ENCODE data around the gene FILIP1L. TPM values are rescaled to one million over a fixed set of nuclear protein-coding genes. Genes with fewer than 3 reads are reported as not detected.

Gene FILIP1L
- total and polyA plus RNA-seq, 4 donors, result 4.8 to 18.7 (median 6.7) TPM

- DNase-seq (ENCODE audit: low read depth in 4 of 6, low spot score in 6 of 6), result no peak
- Histone ChIP-seq H3K27me3 (ENCODE audit: control insufficient read depth, insufficient read depth, low read length) (no peaks in the 10 kb centered on the region), H3K4me3 (ENCODE audit: low read depth, low read length) (no peak overlapping the region), H3K9me3 (ENCODE audit: control insufficient read depth, insufficient read depth, low read length) (no peaks in the 10 kb centered on the region), H3K36me3 (ENCODE audit: control insufficient read depth, insufficient read depth, low read length) (no peaks in the 10 kb centered on the region), H3K27ac (ENCODE audit: low read depth, low read length) (no peak overlapping the region), H3K4me1 (ENCODE audit: control insufficient read depth, insufficient read depth, low read length) (peaks cover 9% of the 10 kb centered on the region)
- WGBS (ENCODE audit: insufficient coverage), result 52% methylated on average over 4 of the region's 4 CpGs
Observed at GRCh38 chr3:99943931-99944761, 170.2 kb downstream of the FILIP1L start.

- peaks cover 9% of the 10 kb centered on the region for H3K4me1 ChIP-seq (ENCODE audit: control insufficient read depth, insufficient read depth, low read length)
- no peak overlapping the region for H3K4me3 ChIP-seq (ENCODE audit: low read depth, low read length)
- H3K27me3 ChIP-seq (ENCODE audit: control insufficient read depth, insufficient read depth, low read length), result no peaks in the 10 kb centered on the region
- no peaks in the 10 kb centered on the region for H3K9me3 ChIP-seq (ENCODE audit: control insufficient read depth, insufficient read depth, low read length)
- no peak for DNase-seq (ENCODE audit: low read depth in 4 of 6, low spot score in 6 of 6)
- no CpG with 5 or more reads among the region's 1 CpG for WGBS (ENCODE audit: insufficient coverage)
- no peak overlapping the region for H3K27ac ChIP-seq (ENCODE audit: low read depth, low read length)
- H3K36me3 ChIP-seq (ENCODE audit: control insufficient read depth, insufficient read depth, low read length), result no peaks in the 10 kb centered on the region
Observed at GRCh38 chr3:99941211-99941610, 173.1 kb downstream of the FILIP1L start.

- Histone ChIP-seq H3K36me3 (ENCODE audit: control insufficient read depth, insufficient read depth, low read length) (no peaks in the 10 kb centered on the region), H3K4me3 (ENCODE audit: low read depth, low read length) (no peak overlapping the region), H3K9me3 (ENCODE audit: control insufficient read depth, insufficient read depth, low read length) (no peaks in the 10 kb centered on the region), H3K4me1 (ENCODE audit: control insufficient read depth, insufficient read depth, low read length) (peaks cover 4% of the 10 kb centered on the region), H3K27me3 (ENCODE audit: control insufficient read depth, insufficient read depth, low read length) (no peaks in the 10 kb centered on the region), H3K27ac (ENCODE audit: low read depth, low read length) (peak overlapping the region; percentile 57)
- no peak for DNase-seq (ENCODE audit: low read depth in 4 of 6, low spot score in 6 of 6)
- WGBS (ENCODE audit: insufficient coverage), result 75% methylated on average over 1 of the region's 2 CpGs
Observed at GRCh38 chr3:99940350-99940749, 174.0 kb downstream of the FILIP1L start.

- Histone ChIP-seq H3K27ac (ENCODE audit: low read depth, low read length) (peak overlapping the region; percentile 57), H3K4me3 (ENCODE audit: low read depth, low read length) (no peak overlapping the region), H3K27me3 (ENCODE audit: control insufficient read depth, insufficient read depth, low read length) (no peaks in the 10 kb centered on the region), H3K4me1 (ENCODE audit: control insufficient read depth, insufficient read depth, low read length) (no peaks in the 10 kb centered on the region), H3K36me3 (ENCODE audit: control insufficient read depth, insufficient read depth, low read length) (no peaks in the 10 kb centered on the region), H3K9me3 (ENCODE audit: control insufficient read depth, insufficient read depth, low read length) (no peaks in the 10 kb centered on the region)
- DNase-seq (ENCODE audit: low read depth in 4 of 6, low spot score in 6 of 6), result no peak
- no CpG with 5 or more reads among the region's 1 CpG for WGBS (ENCODE audit: insufficient coverage)
Observed at GRCh38 chr3:99939876-99940275, 174.4 kb downstream of the FILIP1L start.

GRCh38 chr3:99938270-99938911 is 175.9 kb downstream of the FILIP1L start:
- Histone ChIP-seq H3K27me3 (ENCODE audit: control insufficient read depth, insufficient read depth, low read length) (no peaks in the 10 kb centered on the region), H3K4me1 (ENCODE audit: control insufficient read depth, insufficient read depth, low read length) (no peaks in the 10 kb centered on the region), H3K36me3 (ENCODE audit: control insufficient read depth, insufficient read depth, low read length) (no peaks in the 10 kb centered on the region), H3K9me3 (ENCODE audit: control insufficient read depth, insufficient read depth, low read length) (no peaks in the 10 kb centered on the region), H3K4me3 (ENCODE audit: low read depth, low read length) (no peak overlapping the region), H3K27ac (ENCODE audit: low read depth, low read length) (no peak overlapping the region)
- DNase-seq (ENCODE audit: low read depth in 4 of 6, low spot score in 6 of 6), result peak in 1 of 6 donors; percentile 59
- no CpG with 5 or more reads among the region's 3 CpGs for WGBS (ENCODE audit: insufficient coverage)

- no peak overlapping the region for H3K4me3 ChIP-seq (ENCODE audit: low read depth, low read length)
- 43% methylated on average over 3 of the region's 4 CpGs for WGBS (ENCODE audit: insufficient coverage)
- no peaks in the 10 kb centered on the region for H3K9me3 ChIP-seq (ENCODE audit: control insufficient read depth, insufficient read depth, low read length)
- H3K27me3 ChIP-seq (ENCODE audit: control insufficient read depth, insufficient read depth, low read length), result no peaks in the 10 kb centered on the region
- H3K27ac ChIP-seq (ENCODE audit: low read depth, low read length), result peak overlapping the region; percentile 67
- H3K36me3 ChIP-seq (ENCODE audit: control insufficient read depth, insufficient read depth, low read length), result no peaks in the 10 kb centered on the region
- H3K4me1 ChIP-seq (ENCODE audit: control insufficient read depth, insufficient read depth, low read length), result no peaks in the 10 kb centered on the region
- peak in 1 of 6 donors; percentile 65 for DNase-seq (ENCODE audit: low read depth in 4 of 6, low spot score in 6 of 6)
Observed at GRCh38 chr3:99934975-99935797, 179.1 kb downstream of the FILIP1L start.

GRCh38 chr3:99933971-99934750 is 180.1 kb downstream of the FILIP1L start:
- no peaks in the 10 kb centered on the region for H3K4me1 ChIP-seq (ENCODE audit: control insufficient read depth, insufficient read depth, low read length)
- DNase-seq (ENCODE audit: low read depth in 4 of 6, low spot score in 6 of 6), result no peak
- no peak overlapping the region for H3K27ac ChIP-seq (ENCODE audit: low read depth, low read length)
- no peak overlapping the region for H3K4me3 ChIP-seq (ENCODE audit: low read depth, low read length)
- 94% methylated on average over 3 of the region's 5 CpGs for WGBS (ENCODE audit: insufficient coverage)
- no peaks in the 10 kb centered on the region for H3K9me3 ChIP-seq (ENCODE audit: control insufficient read depth, insufficient read depth, low read length)
- H3K36me3 ChIP-seq (ENCODE audit: control insufficient read depth, insufficient read depth, low read length), result no peaks in the 10 kb centered on the region
- no peaks in the 10 kb centered on the region for H3K27me3 ChIP-seq (ENCODE audit: control insufficient read depth, insufficient read depth, low read length)

- no peak overlapping the region for H3K4me3 ChIP-seq (ENCODE audit: low read depth, low read length)
- no peaks in the 10 kb centered on the region for H3K4me1 ChIP-seq (ENCODE audit: control insufficient read depth, insufficient read depth, low read length)
- peak overlapping the region; percentile 13 for H3K27ac ChIP-seq (ENCODE audit: low read depth, low read length)
- no peaks in the 10 kb centered on the region for H3K9me3 ChIP-seq (ENCODE audit: control insufficient read depth, insufficient read depth, low read length)
- DNase-seq (ENCODE audit: low read depth in 4 of 6, low spot score in 6 of 6), result no peak
- H3K27me3 ChIP-seq (ENCODE audit: control insufficient read depth, insufficient read depth, low read length), result no peaks in the 10 kb centered on the region
- no CpG with 5 or more reads among the region's 1 CpG for WGBS (ENCODE audit: insufficient coverage)
- no peaks in the 10 kb centered on the region for H3K36me3 ChIP-seq (ENCODE audit: control insufficient read depth, insufficient read depth, low read length)
Observed at GRCh38 chr3:99931059-99931458, 183.2 kb downstream of the FILIP1L start.

GRCh38 chr3:99929745-99930139 is 184.6 kb downstream of the FILIP1L start:
- Histone ChIP-seq H3K9me3 (ENCODE audit: control insufficient read depth, insufficient read depth, low read length) (no peaks in the 10 kb centered on the region), H3K27me3 (ENCODE audit: control insufficient read depth, insufficient read depth, low read length) (no peaks in the 10 kb centered on the region), H3K27ac (ENCODE audit: low read depth, low read length) (peak overlapping the region; percentile 29), H3K4me3 (ENCODE audit: low read depth, low read length) (no peak overlapping the region), H3K36me3 (ENCODE audit: control insufficient read depth, insufficient read depth, low read length) (no peaks in the 10 kb centered on the region), H3K4me1 (ENCODE audit: control insufficient read depth, insufficient read depth, low read length) (peaks cover 3% of the 10 kb centered on the region)
- 25% methylated on average over 1 of the region's 3 CpGs for WGBS (ENCODE audit: insufficient coverage)
- DNase-seq (ENCODE audit: low read depth in 4 of 6, low spot score in 6 of 6), result peak in 2 of 6 donors; percentile 36 to 54
